CD4-positive, alpha-beta T cell treated with Interleukin-17A for 4 hours (primary cell): ENCODE data around the gene LGR5.

ENCODE experiments used
- DNase-seq: peaks from one replicate; pipeline ENCODE4 v3.0.0-alpha.2; 2020; ENCODE audit warnings: mixed read lengths

Gene LGR5

DNA sequence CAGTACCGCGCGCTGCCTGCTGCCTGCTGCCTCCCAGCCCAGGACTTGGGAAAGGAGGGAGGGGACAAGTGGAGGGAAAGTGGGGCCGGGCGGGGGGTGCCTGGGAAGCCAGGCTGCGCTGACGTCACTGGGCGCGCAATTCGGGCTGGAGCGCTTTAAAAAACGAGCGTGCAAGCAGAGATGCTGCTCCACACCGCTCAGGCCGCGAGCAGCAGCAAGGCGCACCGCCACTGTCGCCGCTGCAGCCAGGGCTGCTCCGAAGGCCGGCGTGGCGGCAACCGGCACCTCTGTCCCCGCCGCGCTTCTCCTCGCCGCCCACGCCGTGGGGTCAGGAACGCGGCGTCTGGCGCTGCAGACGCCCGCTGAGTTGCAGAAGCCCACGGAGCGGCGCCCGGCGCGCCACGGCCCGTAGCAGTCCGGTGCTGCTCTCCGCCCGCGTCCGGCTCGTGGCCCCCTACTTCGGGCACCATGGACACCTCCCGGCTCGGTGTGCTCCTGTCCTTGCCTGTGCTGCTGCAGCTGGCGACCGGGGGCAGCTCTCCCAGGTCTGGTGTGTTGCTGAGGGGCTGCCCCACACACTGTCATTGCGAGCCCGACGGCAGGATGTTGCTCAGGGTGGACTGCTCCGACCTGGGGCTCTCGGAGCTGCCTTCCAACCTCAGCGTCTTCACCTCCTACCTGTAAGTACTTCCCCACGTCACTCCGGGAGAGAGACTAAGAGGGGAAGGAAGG lies at the start of gene LGR5:
TSS of gene LGR5 (plus strand) at position 186 of the 732 bp plus-strand sequence. CDS start at position 469, 283 bp downstream.
- DNase-seq = no peak

DNA sequence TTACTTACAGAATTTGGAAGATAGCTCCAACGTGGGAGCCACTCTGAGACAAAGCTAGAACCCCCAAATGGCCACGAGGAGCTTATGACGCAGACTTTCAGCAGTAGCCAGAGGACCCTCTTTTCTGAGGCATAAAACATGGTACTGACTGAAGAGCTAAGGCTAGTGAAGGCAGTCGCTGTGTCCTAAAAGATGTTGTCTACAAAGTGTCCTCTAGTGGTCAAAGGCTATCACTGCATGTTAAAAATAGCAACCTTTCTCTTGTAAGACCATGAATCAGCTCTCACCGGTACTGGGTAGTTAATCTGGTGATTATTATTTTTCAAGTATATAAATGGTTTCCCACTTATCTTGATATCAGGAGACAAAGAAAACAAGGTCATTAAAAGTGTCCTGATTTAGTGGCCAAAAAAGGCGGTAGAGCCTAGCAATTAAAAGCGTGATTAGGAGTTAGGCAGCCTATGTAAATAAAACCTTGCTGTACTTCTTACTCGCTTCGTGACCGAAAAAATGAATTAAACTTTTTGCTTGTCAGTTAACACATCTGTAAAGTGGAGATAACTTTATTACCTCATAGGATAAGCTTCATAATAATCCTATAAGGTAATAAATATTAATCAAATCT lies 47.0 kb upstream of the LGR5 start:
- DNase-seq = no peak

DNA sequence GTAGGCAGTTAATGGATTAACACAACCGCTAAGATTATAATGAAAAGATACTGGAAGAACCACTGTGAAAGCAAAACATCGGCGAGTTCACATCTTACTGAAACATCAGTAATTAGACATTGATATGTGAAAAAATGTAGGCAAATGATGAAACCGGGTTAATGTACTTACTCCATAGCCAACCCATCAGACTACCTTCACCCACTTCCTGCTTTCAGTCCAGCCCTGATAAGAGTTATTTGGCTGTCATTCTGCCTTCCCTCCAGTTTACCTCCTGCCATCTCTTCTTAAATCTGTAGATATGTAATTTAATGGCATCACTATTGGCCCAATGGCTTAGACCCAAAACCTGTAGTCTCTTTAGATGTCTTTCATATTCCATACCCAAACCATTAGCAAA lies 46.0 kb upstream of the LGR5 start:
- no peak for DNase-seq

DNA sequence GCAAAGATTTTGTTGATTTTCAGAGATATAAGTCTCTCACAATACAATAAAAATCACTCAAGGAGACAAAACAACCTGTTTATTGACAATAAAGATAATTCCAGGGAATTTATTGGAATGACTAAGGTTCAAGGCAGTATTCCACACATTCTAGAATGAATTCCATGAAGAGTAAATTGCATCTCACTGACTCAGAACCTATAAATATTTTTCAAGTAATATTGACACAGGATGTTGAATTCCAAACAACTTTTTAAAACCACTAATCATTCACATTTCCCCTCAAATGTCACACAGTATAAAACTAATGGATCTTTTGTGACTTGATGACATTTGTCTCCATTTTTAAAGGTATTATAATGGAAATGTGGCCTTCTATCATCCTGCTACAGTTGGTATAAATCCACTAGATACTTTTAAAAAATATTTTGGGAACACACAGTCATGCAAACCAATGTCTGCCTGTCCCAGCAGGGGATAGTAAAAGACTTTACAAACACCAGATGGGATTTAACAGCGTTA lies 42.1 kb upstream of the LGR5 start:
- no peak for DNase-seq

- DNase-seq = no peak
These were observed 40.4 kb upstream of the LGR5 start for GRCh38 chr12:71399197-71399596.

- DNase-seq = no peak
These were observed 39.1 kb upstream of the LGR5 start for GRCh38 chr12:71400481-71400880.

DNA sequence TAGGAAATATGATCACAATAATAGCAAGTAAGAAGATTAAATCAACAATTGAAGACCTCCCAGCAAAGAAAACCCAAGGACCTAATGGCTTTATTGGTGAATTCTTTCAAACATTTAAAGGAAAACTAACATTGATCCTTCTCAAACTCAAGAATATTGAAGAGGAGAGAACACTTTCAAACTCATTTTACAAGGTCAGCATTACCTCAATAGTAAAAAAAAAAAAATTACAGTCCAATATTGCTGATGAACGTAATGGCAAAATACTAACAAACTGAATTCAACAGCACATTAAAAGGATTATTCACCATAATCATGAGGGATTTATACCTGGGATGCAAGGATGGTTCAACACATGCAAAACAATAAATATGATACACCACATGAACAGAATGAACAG lies 33.7 kb upstream of the LGR5 start:
- no peak for DNase-seq

GRCh38 chr12:71407732-71408131 lies 31.9 kb upstream of the LGR5 start:
- DNase-seq = no peak

DNA sequence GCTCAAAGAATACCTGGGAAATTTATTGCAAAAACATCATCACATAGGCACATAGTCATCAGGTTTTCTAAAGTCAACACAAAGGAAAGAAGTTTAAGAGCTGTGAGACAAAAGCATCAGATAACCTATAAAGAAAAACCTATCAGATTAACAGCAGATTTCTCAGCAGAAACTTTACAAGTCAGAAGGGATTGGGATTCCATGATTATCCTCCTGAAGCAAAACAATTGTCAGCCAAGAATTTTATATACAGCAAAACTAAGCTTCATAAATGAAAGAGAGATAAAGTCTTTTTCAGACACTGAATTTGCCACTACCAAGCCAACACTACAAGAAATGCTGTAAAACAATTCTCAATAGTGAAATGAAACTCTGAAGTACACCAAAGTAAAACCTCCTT lies 28.8 kb upstream of the LGR5 start:
- DNase-seq = no peak

DNA sequence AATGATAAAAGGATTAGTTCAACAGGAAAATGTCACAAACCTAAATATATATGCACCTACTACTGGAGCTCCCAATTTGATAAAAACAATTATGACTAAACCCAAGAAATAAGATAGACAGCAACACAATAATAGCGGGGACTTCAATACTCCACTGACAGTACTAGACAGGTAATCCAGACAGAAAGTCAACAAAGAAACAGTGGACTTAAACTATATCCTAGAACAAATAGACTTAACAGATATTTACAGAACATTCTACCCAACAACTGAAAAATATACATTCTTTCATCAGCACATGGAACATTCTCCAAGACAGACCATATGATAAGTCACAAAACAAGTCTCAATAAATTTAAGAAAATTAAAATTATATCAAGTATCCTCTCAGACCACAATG lies 28.0 kb upstream of the LGR5 start:
- no peak for DNase-seq

DNA sequence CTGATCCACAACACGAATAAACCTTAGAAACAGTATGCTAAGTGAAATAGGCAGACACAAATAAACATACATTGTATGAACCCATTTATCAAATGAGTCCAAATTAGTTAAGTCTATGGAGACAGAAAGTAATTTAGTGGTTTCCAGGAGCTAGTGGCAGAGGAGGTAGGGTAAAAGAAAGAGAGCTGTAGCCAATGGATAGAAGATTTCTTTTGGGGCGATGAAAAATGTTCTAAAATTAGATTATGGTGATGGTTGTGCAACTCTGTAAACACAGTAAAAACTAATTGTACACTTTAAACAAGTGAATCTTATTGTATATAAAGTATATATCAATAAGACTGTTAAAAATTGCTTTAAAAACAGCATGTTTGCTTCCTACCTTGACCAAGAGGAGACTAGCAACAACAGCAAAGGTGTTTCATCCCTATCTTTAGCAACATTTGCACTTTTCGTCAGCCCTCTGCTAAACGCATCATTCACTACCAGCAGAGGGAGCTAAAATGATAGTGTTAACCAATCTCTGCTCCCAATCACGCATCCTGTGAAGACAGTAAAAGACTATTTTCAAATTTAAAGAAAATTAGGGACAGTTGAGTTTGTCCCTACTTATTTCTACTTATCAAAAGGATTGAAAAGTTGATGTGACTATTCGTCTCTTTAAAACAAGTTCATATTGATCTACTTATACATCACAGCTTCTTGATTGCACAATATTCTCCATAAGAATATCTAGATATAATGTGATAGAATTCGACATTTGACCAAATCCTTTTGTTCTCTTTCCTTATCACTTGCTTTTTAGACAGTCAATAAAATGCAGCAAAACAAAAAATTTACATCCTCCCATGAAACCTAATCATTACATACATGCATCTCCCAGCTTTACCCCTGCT lies 24.0 kb upstream of the LGR5 start:
- peak; percentile 17 for DNase-seq

- no peak for DNase-seq
These were observed 22.4 kb upstream of the LGR5 start for GRCh38 chr12:71417181-71417580.

DNA sequence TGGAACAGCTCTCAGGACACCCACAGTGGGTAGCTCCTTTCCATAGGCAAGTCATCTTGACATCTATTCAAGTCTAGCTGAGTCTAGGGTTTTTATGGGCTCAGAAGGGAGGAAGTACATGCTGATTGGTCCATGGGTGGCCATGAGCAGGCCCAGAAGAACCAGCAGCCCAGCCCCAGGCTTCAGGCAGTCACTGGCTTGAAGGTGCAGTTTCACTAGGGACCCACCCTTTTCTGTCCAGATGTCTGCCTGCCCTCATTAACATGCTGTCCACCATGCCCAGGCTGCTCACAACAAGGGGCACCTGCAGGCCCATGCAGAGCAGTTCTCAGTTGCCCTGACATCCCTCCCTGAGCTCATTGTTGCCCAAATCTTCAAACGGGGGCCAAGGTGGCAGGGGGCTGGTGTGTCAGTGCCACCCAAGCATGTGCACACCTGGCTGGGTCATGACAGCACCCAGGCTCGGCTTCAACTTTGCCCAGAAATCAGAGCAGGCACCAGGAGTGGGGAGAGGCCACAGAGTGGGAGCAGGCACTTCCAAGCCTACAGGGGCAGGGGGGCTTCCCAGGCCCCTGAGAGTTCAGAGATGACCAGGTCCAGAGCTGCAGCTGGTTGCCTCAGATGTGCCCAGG lies 18.7 kb upstream of the LGR5 start:
- no peak for DNase-seq

- DNase-seq = no peak
These were observed 13.9 kb upstream of the LGR5 start for GRCh38 chr12:71425568-71426299.

GRCh38 chr12:71426300-71427047 lies 13.1 kb upstream of the LGR5 start:
- DNase-seq = no peak

- no peak for DNase-seq
These were observed 8.8 kb upstream of the LGR5 start for GRCh38 chr12:71430756-71431155.

DNA sequence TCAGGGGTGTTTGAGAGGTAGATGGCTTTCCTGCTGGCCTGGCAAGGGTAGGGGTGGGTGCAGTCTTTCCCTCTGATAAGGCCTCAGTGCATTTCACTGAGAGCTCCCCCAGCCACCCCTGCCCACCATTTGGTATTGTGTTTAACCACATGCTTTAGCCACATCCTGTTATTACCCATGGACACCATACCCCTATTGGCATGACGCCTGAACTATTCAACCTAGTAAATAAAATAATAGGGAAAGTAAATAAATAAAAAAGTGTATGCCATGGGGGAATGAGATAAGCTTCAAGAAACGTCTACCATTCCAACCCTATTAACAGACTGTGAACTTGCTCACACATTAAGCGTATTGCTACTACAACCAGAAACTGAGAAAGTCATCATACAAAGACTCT lies 7.6 kb upstream of the LGR5 start:
- no peak for DNase-seq

DNA sequence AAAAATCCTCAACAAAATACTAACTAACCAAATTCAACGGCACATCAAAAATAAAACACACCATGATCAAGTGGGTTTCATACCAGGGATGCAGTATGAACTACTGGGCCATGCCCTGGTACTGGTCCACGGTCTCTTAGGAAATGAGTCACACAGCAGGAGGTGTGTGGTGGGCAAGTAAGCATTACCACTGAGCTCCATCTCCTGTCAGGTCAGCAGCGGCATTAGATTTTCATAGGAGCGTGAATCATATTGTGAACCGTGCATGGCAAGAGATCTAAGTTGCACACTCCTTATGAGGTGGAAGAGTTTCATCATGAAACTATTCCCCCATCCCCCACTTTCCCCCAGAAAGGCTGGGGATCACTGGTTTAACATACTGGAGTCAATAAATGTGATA lies 6.7 kb upstream of the LGR5 start:
- DNase-seq = no peak

DNA sequence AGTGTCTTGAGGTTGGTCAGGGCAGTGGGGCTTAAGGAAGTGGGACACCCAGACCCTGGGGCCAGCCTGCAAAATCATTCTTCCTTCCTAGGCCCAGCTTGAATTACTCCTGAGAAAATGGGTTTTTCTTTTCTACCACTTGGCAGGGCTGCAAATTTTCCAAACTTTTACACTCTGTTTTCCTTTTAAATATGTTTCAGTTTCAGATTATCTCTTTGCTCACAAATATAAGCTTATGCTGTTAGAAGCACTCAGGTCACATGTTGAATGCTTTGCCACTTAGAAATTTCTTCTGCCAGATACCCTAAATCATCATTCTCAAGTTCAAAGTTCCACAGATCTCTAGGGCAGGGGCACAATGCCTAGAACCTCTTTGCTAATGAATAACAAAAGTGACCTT lies 2.9 kb upstream of the LGR5 start:
- no peak for DNase-seq

DNA sequence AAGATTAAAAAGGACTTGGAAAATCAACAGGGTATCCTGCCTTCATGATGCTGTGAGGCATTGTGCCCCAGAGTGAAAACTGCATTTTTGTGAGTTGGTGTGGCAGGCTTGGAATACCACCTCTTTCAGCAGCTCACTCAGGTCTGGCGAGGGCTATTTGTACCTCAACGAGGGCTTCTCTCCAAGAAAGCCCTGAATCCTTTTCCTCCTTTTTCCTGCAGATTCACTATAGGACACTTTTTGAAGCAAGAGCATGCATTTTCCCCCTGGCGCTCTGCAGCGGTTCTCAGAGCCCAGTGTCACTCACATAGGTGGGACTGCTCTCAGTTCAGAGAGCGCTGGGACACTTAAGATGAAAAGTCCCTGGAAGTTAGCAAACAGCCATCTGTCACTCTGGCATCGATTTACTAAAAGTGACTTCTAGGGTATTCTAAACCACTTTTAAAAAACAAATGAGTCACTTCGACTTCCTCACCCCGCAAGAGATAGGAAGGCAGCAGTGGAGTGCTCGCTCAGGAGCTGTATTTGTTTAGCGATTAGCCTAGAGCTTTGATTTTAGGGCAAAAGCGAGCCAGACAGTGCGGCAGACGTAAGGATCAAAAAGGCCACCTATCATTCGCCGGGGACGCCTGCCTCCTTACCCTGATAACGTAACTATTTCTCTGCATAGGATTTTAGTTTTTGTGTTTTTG lies 782 bp upstream of the LGR5 start:
- DNase-seq = no peak

GRCh38 chr12:71439362-71439612 lies 311 bp upstream of the LGR5 start:
- DNase-seq = no peak
